OCI-LY7 (cell line): ENCODE data around the gene OR52B2. TPM values are rescaled to one million over a fixed set of nuclear protein-coding genes. Genes with fewer than 3 reads are reported as not detected.

Experiments
- Bru-seq: library from RNA; stranded (reverse); fragments of 400-500 nt; gene quantifications from one replicate; lab custom pipeline; 2021; lab: Mats Ljungman, UMichigan
- BruChase-seq, 2 experiments: library from RNA; stranded (reverse); fragments of 400-500 nt; gene quantifications; one replicate each; lab custom pipeline; 2021; lab: Mats Ljungman, UMichigan
- BruUV-seq: library from RNA; stranded (reverse); fragments of 400-500 nt; replicated peaks from 2 replicates; lab custom pipeline; 2021; lab: Mats Ljungman, UMichigan
- CTCF ChIA-PET: fragments of 300-600 bp; sonication (Branson Sonifier 250); formaldehyde crosslinking; loops from one replicate; lab custom pipeline; 2022; ENCODE audit warnings: antibody characterized with exemption; ENCODE audit not compliant: unreplicated experiment; lab: Charles Lee
- POLR2A ChIA-PET: fragments of 300-600 bp; sonication (Branson Sonifier 250); formaldehyde crosslinking; loops from one replicate; lab custom pipeline; 2022; ENCODE audit warnings: antibody characterized with exemption; lab: Charles Lee
- DNase-seq: peaks from one replicate; pipeline ENCODE4 v3.0.0-alpha.2; 2015; ENCODE audit warnings: low spot score
- H2AFZ ChIP-seq: fragments of 200-600 bp; sonication (generic), shearing (Covaris generic); 2 replicates; pipeline ENCODE4 v1.6.1; 2014; ENCODE audit warnings: mild to moderate bottlenecking, antibody characterized with exemption, low read length, moderate library complexity
- H3K27ac ChIP-seq: fragments of 200-600 bp; sonication (generic); 2 replicates; pipeline ENCODE4 v1.5.1; 2014; ENCODE audit warnings: mixed run types, low read depth, mild to moderate bottlenecking, moderate library complexity, low read length, inconsistent platforms; ENCODE audit not compliant: poor library complexity, severe bottlenecking
- H3K36me3 ChIP-seq: fragments of 200-600 bp; sonication (generic); 2 replicates; pipeline ENCODE4 v1.6.1; 2014; ENCODE audit warnings: mild to moderate bottlenecking, antibody characterized with exemption, low read length, moderate library complexity, mixed read lengths; ENCODE audit not compliant: insufficient read depth
- H3K4me1 ChIP-seq: fragments of 200-600 bp; sonication (generic); 2 replicates; pipeline ENCODE4 v1.5.1; 2014; ENCODE audit warnings: mild to moderate bottlenecking, low read length; ENCODE audit not compliant: insufficient read depth, poor library complexity, severe bottlenecking
- H3K4me2 ChIP-seq: fragments of 200-600 bp; sonication (generic); 2 replicates; pipeline ENCODE4 v1.6.1; 2014; ENCODE audit warnings: mild to moderate bottlenecking, low read length
- H3K4me3 ChIP-seq: fragments of 200-600 bp; sonication (generic); 2 replicates; pipeline ENCODE4 v1.5.1; 2014; ENCODE audit warnings: mild to moderate bottlenecking, low read depth, low read length; ENCODE audit not compliant: poor library complexity, severe bottlenecking
- H3K79me2 ChIP-seq: fragments of 200-600 bp; sonication (generic); 2 replicates; pipeline ENCODE4 v1.6.1; 2016; ENCODE audit warnings: low read depth, mild to moderate bottlenecking, low read length, moderate library complexity, mixed read lengths; ENCODE audit not compliant: insufficient read depth
- H3K9me2 ChIP-seq: fragments of 200-600 bp; sonication (generic); 2 replicates; pipeline ENCODE4 v1.6.1; 2016; ENCODE audit warnings: mild to moderate bottlenecking, low read length, mixed read lengths; ENCODE audit not compliant: insufficient read depth
- H3K9me3 ChIP-seq: fragments of 200-600 bp; sonication (generic); 2 replicates; pipeline ENCODE4 v1.6.1; 2014; ENCODE audit warnings: mild to moderate bottlenecking, mixed run types, low read length, mixed read lengths
- H4K20me1 ChIP-seq: fragments of 200-600 bp; sonication (generic); 2 replicates; pipeline ENCODE4 v1.6.1; 2014; ENCODE audit warnings: mild to moderate bottlenecking, antibody characterized with exemption, low read length, moderate library complexity, mixed read lengths; ENCODE audit not compliant: insufficient read depth
- EZH2phosphoT487 ChIP-seq: fragments of 200-600 bp; sonication (generic); IDR thresholded peaks from 2 replicates; pipeline ENCODE4 v1.6.1; 2018; ENCODE audit warnings: low read depth, borderline replicate concordance, mild to moderate bottlenecking, mixed run types, antibody characterized with exemption, low read length, moderate library complexity, mixed read lengths
- intact Hi-C: fragments of 100-400 bp; cut with micrococcal nuclease; formaldehyde crosslinking; loops from one replicate; pipeline ENCODE4 v1.10.0; 2022; ENCODE audit not compliant: unreplicated experiment
- long read RNA-seq: library from polyadenylated mRNA; stranded (forward); transcript quantifications from one replicate; pipeline ENCODE4 v2.0.0, GENCODE V29; 2022
- total RNA-seq, 2 experiments: library from RNA; depleted of rRNA in 1 of 2; stranded (reverse); fragments of >200 nt in 1 of 2; shearing (Covaris generic) in 1 of 2; gene quantifications; 2 replicates each; pipeline ENCODE4 v1.2.3, GENCODE V29; 2014 to 2022
- TF ChIP-seq, protein P1 (sequence below): fragments of 200-600 bp; sonication (generic); conservative IDR thresholded peaks from 2 replicates; pipeline ENCODE4 v1.5.1; 2014; ENCODE audit warnings: mild to moderate bottlenecking, antibody characterized with exemption, low read length, moderate library complexity, mixed read lengths

OR52B2 gene
- total RNA-seq (2014; rRNA removed; shearing (Covaris generic)) (not detected in 2 replicates), total RNA-seq (2022) (not detected in 2 replicates), Bru-seq, nascent RNA (not detected), BruChase-seq, experiment 1, labeled RNA remaining after a 6-hour chase (not detected), BruChase-seq, experiment 2, labeled RNA remaining after a 2-hour chase (not detected)
- long read RNA-seq: 0 reads

DNA sequence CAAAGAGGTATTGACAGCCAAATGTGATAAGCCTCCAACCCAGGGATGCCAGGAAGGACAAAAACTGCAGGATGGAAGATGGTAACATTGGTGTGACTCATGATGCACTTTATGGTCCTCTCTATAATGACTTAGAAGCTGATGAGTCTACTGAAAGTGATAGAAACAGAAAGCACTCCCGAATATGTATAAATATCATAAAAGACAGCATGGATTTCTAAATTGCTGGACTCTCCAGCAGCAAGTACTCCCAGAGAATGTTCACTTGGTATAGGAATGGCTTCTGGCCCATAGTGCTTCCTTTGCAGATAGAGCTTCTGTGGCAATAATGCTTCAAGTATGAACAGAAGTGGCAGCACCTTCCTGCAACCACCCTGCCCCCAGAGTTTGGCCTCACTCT lies at the start of gene OR52B2:
OR52B2 (minus strand) TSS at position 101 of the 400 bp plus-strand sequence; CDS start at position 101, 0 bp downstream.
- H3K9me2 ChIP-seq: no peaks in the 10 kb centered on the region
- BruUV-seq: no TSS peak
- H3K9me3 ChIP-seq: 0 out of 2 replicates have a peak, but pooled peaks cover 2% of the 10 kb centered on the region
- ChIA-PET CTCF (no interaction called here), POLR2A (no interaction called here)
- H3K27ac ChIP-seq: no peak within 1 kb of the TSS
- DNase-seq: no peak
- no peak within 1 kb of the TSS for H3K4me2 ChIP-seq
- TF ChIP-seq, protein P1, sequence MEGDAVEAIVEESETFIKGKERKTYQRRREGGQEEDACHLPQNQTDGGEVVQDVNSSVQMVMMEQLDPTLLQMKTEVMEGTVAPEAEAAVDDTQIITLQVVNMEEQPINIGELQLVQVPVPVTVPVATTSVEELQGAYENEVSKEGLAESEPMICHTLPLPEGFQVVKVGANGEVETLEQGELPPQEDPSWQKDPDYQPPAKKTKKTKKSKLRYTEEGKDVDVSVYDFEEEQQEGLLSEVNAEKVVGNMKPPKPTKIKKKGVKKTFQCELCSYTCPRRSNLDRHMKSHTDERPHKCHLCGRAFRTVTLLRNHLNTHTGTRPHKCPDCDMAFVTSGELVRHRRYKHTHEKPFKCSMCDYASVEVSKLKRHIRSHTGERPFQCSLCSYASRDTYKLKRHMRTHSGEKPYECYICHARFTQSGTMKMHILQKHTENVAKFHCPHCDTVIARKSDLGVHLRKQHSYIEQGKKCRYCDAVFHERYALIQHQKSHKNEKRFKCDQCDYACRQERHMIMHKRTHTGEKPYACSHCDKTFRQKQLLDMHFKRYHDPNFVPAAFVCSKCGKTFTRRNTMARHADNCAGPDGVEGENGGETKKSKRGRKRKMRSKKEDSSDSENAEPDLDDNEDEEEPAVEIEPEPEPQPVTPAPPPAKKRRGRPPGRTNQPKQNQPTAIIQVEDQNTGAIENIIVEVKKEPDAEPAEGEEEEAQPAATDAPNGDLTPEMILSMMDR: no peak
- TF ChIP-seq EZH2phosphoT487: no peak
- H3K4me3 ChIP-seq: no peak within 1 kb of the TSS
- H4K20me1 ChIP-seq: no peaks in the 10 kb centered on the region
- no peaks in the 10 kb centered on the region for H3K79me2 ChIP-seq
- H3K4me1 ChIP-seq: no peaks in the 10 kb centered on the region
- H2AFZ ChIP-seq: no peak within 1 kb of the TSS
- intact Hi-C loops: no loop called here
- no peaks in the 10 kb centered on the region for H3K36me3 ChIP-seq

DNA sequence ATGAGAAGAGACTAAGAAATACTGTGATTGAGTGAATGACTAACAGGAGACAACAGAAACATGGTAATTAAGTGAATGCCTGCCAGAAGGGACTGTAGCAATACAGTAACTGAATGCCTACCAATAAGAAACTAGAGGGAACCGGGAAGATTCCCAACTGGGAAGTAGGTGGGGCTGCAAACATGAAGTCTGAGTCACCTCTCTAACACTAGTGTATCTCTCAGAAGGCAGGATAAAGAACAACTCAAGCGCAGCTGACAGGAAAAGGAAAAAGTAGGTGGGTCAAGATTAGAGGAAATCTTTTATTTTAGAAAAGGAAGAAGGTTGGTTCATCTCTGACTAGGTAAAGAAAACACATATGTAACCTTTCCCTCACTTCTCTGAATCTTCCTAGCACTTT lies 49.2 kb upstream of the OR52B2 start:
- intact Hi-C loops: no loop called here
- TF ChIP-seq EZH2phosphoT487: no peak
- TF ChIP-seq, protein P1: no peak
- Histone ChIP-seq H3K27ac (no peak overlapping the region), H4K20me1 (no peaks in the 10 kb centered on the region), H3K4me2 (no peak overlapping the region), H3K79me2 (no peaks in the 10 kb centered on the region), H2AFZ (no peak overlapping the region), H3K4me1 (no peaks in the 10 kb centered on the region), H3K9me2 (no peaks in the 10 kb centered on the region), H3K36me3 (peaks cover 91% of the 10 kb centered on the region), H3K9me3 (no peaks in the 10 kb centered on the region), H3K4me3 (no peak overlapping the region)
- POLR2A ChIA-PET: interaction anchor here (0.5 to 1.2 kb wide), 2 partner anchors 10 to 14 kb away, joined by 3 to 7 read pairs; no protein-coding TSS in a partner anchor
- BruUV-seq: no TSS peak
- no peak for DNase-seq
- CTCF ChIA-PET: no interaction called here

DNA sequence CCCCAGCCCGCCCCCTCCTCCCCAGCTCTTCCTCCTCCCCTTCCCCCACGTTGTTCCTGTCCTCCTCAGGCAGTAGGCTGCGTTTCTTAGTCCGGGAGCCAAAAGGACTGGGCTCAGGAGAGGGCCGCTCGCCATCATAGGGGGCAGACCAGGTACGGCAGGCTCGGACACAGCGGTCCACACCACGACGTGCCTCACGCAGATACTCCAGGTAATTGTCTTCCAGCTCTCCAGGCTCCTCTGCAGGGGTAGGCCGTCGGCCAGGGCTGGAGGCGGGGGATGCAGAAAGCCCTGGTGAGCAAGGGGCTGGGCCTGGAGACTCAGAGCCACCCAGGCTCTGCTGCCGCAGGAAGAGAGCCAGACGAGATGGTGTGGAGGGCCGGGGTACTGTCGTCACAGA lies 47.6 kb upstream of the OR52B2 start:
- no peak overlapping the region for H3K4me3 ChIP-seq
- no peak overlapping the region for H3K4me2 ChIP-seq
- H3K36me3 ChIP-seq: peaks cover 81% of the 10 kb centered on the region
- no peaks in the 10 kb centered on the region for H3K4me1 ChIP-seq
- no TSS peak for BruUV-seq
- H3K27ac ChIP-seq: no peak overlapping the region
- H4K20me1 ChIP-seq: no peaks in the 10 kb centered on the region
- H3K79me2 ChIP-seq: no peaks in the 10 kb centered on the region
- no peaks in the 10 kb centered on the region for H3K9me2 ChIP-seq
- no peaks in the 10 kb centered on the region for H3K9me3 ChIP-seq
- TF ChIP-seq, protein P1: no peak
- TF ChIP-seq EZH2phosphoT487: no peak
- POLR2A ChIA-PET: interaction anchor here (2.2 kb wide), 1 partner anchor 9 kb away, joined by 9 read pairs; no protein-coding TSS in a partner anchor
- CTCF ChIA-PET: interaction anchor here (1.1 kb wide), 1 partner anchor 8 kb away, joined by 3 read pairs; no protein-coding TSS in a partner anchor
- DNase-seq: no peak
- no peak overlapping the region for H2AFZ ChIP-seq
- intact Hi-C loops: no loop called here
